Measurements from ENCODE around the gene SYNJ2. TPM values are rescaled to one million over a fixed set of nuclear protein-coding genes. Genes with fewer than 3 reads are reported as not detected.

Gene SYNJ2
- total RNA-seq, 1 donor from 2014 or later = 12.3 TPM

- H3K27me3 ChIP-seq (ENCODE audit: low read depth) = no peaks in the 10 kb centered on the region
- H3K36me3 ChIP-seq = no peaks in the 10 kb centered on the region
- TF ChIP-seq CTCF (IDR thresholded peaks at IDR 0.05; ENCODE audit: borderline replicate concordance) = no peak
- H3K9me3 ChIP-seq (replicated peaks) = peaks cover 30% of the 10 kb centered on the region
- intact Hi-C loops (cut with micrococcal nuclease) = no loop called here
- no peak overlapping the region for H3K27ac ChIP-seq (replicated peaks)
- DNase-seq = no peak
- H3K4me3 ChIP-seq = no peak overlapping the region
- H3K4me1 ChIP-seq = no peaks in the 10 kb centered on the region
These were observed 19.7 kb upstream of the SYNJ2 start for GRCh38 chr6:157961832-157962575.

- DNase-seq = no peak
- TF ChIP-seq CTCF (IDR thresholded peaks at IDR 0.05; ENCODE audit: borderline replicate concordance) = no peak
- Histone ChIP-seq H3K36me3 (no peaks in the 10 kb centered on the region), H3K27me3 (ENCODE audit: low read depth) (no peaks in the 10 kb centered on the region), H3K4me3 (no peak overlapping the region), H3K4me1 (no peaks in the 10 kb centered on the region), H3K9me3 (replicated peaks) (peaks cover 24% of the 10 kb centered on the region), H3K27ac (replicated peaks) (no peak overlapping the region)
- intact Hi-C loops (cut with micrococcal nuclease) = no loop called here
These were observed 18.9 kb upstream of the SYNJ2 start for GRCh38 chr6:157962601-157963302.

- TF ChIP-seq CTCF (IDR thresholded peaks at IDR 0.05; ENCODE audit: borderline replicate concordance) = no peak
- H3K27ac ChIP-seq (replicated peaks) = no peak overlapping the region
- intact Hi-C loops (cut with micrococcal nuclease) = no loop called here
- H3K9me3 ChIP-seq (replicated peaks) = peaks cover 11% of the 10 kb centered on the region
- no peak for DNase-seq
- no peaks in the 10 kb centered on the region for H3K4me1 ChIP-seq
- H3K36me3 ChIP-seq = no peaks in the 10 kb centered on the region
- no peaks in the 10 kb centered on the region for H3K27me3 ChIP-seq (ENCODE audit: low read depth)
- H3K4me3 ChIP-seq = no peak overlapping the region
These were observed 17.6 kb upstream of the SYNJ2 start for GRCh38 chr6:157964100-157964499.

GRCh38 chr6:157965387-157965786 lies 16.3 kb upstream of the SYNJ2 start:
- intact Hi-C loops (cut with micrococcal nuclease) = no loop called here
- no peak for TF ChIP-seq CTCF (IDR thresholded peaks at IDR 0.05; ENCODE audit: borderline replicate concordance)
- no peaks in the 10 kb centered on the region for H3K9me3 ChIP-seq (replicated peaks)
- no peak overlapping the region for H3K27ac ChIP-seq (replicated peaks)
- H3K36me3 ChIP-seq = no peaks in the 10 kb centered on the region
- H3K27me3 ChIP-seq (ENCODE audit: low read depth) = no peaks in the 10 kb centered on the region
- H3K4me1 ChIP-seq = no peaks in the 10 kb centered on the region
- H3K4me3 ChIP-seq = no peak overlapping the region
- no peak for DNase-seq

- no peaks in the 10 kb centered on the region for H3K36me3 ChIP-seq
- H3K27ac ChIP-seq (replicated peaks) = no peak overlapping the region
- DNase-seq = no peak
- no peaks in the 10 kb centered on the region for H3K9me3 ChIP-seq (replicated peaks)
- H3K27me3 ChIP-seq (ENCODE audit: low read depth) = no peaks in the 10 kb centered on the region
- H3K4me3 ChIP-seq = no peak overlapping the region
- TF ChIP-seq CTCF (IDR thresholded peaks at IDR 0.05; ENCODE audit: borderline replicate concordance) = no peak
- no peaks in the 10 kb centered on the region for H3K4me1 ChIP-seq
- intact Hi-C loops (cut with micrococcal nuclease) = no loop called here
These were observed 15.1 kb upstream of the SYNJ2 start for GRCh38 chr6:157966589-157966977.

Measured in left ventricle myocardium inferior (tissue), 1 donor.